SK-MEL-5 (cell line): ENCODE measurements around the gene SLC6A3. TPM values are rescaled to one million over a fixed set of nuclear protein-coding genes. Genes with fewer than 3 reads are reported as not detected.
"Not testable (repeated sequence)": the region's sequence is repeated elsewhere in the genome, so short reads cannot be mapped to it uniquely, and the experiment has no call there.

ENCODE experiments used
- DNase-seq: peaks from one replicate; pipeline ENCODE4 v3.0.0-alpha.2; 2016; ENCODE audit warnings: low read depth, low spot score
- in situ Hi-C: cut with HindIII; loops from 2 replicates; pipeline ENCODE4 v1.10.0; 2016; ENCODE audit warnings: low sequenced_read_pairs, high pct_unique_total_duplicates, low pct_unique_long_range_greater_than_20kb
- total RNA-seq: library from RNA; depleted of rRNA; stranded (reverse); fragments of >200 nt; shearing (Covaris generic); gene quantifications from 2 replicates; pipeline ENCODE4 v1.2.3, GENCODE V29; 2014

SLC6A3 gene
- total RNA-seq, 1 experiment from 2014 or later = not detected

- DNase-seq = no peak
- in situ Hi-C loops = no loop called here
These were observed 8.6 kb downstream of the SLC6A3 start for GRCh38 chr5:1436681-1437080.

DNA sequence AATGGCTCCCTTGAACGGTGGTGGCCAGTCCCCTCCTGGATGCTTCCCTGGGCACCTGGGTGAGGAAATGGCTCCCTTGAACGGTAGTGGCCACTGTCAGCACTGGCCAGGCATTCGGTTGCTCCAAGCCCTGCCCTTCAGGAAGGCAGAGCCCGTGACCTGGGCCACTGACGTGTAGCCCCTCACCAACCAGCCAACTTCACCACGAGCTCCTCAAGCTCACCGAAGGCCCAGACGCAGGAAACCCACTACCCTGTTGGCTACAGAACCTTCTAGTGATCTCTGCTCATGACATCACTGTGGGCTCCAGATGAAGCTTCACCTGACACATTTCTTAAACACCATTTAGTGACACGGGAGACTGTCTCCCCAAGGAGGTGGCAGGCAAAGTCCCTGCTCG, 9.2 kb downstream of the SLC6A3 start:
- no peak for DNase-seq
- in situ Hi-C loops = no loop called here

DNA sequence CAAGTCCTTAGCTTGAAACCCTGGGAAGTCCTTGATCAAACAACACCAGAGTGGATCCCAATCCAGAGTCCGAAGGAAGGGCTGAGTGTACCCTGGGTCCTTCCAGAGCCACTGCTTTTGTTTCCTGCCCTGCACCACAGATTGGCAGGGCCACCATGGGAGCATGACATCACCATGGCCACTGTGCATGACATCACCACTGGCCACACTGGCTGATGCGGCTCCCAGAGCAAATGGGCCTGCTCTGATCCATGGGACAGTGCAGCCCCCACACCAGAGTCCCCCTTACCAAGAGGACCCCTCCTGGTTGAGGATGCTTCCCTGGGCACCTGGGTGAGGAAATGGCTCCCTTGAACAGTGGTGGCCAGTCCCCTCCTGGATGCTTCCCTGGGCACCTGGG, 9.9 kb downstream of the SLC6A3 start:
- DNase-seq = no peak
- in situ Hi-C loops = no loop called here

- in situ Hi-C loops = no loop called here
- no peak for DNase-seq
These were observed 12.9 kb downstream of the SLC6A3 start for GRCh38 chr5:1432296-1432695.

GRCh38 chr5:1431896-1432295, 13.3 kb downstream of the SLC6A3 start:
- no peak for DNase-seq
- in situ Hi-C loops = no loop called here

GRCh38 chr5:1431021-1431811, 14.0 kb downstream of the SLC6A3 start:
- DNase-seq = no peak
- in situ Hi-C loops = no loop called here

DNA sequence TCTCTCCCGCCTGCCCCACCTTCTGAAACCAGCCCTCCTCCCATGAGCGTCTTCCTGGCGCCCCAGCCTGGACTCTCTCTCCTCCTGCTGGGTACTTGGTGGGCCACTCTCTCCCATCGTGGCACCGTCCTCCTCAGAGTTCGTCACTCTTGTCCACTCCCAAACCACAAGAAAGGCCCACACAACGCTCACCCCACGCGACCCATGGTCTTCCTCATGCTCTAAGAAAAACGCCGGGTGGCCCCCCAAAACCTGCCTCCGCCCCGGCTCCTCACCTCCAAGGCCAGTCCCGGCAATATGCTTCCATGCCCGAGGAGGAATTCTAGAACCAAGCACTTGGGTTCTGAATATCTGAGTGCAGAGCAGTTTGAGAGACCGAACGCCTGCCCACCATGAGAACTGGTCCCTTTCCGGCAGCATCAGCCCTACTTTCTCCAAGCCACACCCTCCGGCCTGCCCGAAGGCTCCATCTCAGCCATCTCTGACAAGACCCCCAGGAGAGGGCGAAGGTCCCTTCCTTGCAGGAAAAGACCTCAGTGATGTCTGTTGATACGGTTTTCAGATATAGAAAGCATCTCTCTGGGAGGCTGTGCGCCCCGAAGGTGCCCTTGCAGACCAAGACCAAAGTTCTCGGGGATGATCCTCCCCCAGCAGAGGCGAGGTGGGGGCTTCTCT, 15.0 kb downstream of the SLC6A3 start:
- in situ Hi-C loops = no loop called here
- no peak for DNase-seq

DNA sequence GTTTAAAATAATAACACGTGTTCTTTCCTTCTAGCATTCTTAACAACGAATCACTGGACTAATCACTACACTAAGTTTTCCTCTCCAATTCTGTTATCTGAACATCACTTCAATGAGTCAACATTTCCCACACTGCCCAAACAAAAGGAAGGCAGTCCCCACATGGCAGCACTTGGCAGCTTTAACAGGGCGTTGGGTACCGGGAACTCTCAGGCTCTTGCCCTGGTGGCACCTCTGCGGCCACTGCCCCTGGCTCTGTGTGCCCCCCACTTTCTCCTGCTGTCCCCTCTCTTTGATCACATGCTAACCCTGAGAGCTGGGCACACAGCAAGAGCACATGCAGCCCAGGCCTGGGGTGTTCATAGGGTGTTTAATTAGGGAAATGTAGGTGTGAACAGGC, 15.7 kb downstream of the SLC6A3 start:
- DNase-seq = no peak
- in situ Hi-C loops = no loop called here

DNA sequence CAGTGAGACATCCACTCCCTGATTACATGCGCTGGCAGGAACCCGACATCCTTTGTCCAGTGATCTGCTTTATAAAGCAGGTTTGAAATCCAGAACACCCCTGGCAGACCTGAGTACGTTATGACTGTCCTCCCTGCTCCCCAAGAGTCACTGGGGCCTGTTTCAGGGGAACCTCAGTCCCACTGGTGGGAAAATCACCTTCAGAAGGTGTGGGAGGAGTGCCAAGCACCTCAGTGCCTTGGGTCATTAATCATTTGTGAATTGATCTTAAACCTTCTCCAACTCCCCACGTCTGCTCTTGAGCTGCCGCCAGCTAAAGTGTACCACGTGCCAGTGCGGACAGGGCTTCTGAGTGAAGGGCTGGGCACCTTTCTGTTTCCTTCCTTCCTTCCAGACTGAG, 16.2 kb downstream of the SLC6A3 start:
- no peak for DNase-seq
- in situ Hi-C loops = no loop called here

- DNase-seq = no peak
- in situ Hi-C loops = no loop called here
These were observed 17.1 kb downstream of the SLC6A3 start for GRCh38 chr5:1428107-1428506.

- in situ Hi-C loops = no loop called here
- DNase-seq = no peak
These were observed 20.5 kb downstream of the SLC6A3 start for GRCh38 chr5:1424716-1425115.

GRCh38 chr5:1423901-1424603, 21.2 kb downstream of the SLC6A3 start:
- DNase-seq = no peak
- in situ Hi-C loops = no loop called here

DNA sequence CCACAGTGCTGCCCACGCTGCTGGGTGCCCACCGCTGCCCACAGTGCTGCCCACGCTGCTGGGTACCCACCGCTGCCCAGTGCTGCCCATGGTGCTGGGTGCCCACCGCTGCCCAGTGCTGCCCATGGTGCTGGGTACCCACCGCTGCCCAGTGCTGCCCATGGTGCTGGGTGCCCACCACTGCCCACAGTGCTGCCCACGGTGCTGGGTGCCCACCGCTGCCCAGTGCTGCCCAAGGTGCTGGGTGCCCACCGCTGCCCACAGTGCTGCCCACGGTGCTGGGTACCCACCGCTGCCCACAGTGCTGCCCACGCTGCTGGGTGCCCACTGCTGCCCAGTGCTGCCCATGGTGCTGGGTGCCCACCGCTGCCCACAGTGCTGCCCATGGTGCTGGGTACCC, 22.7 kb downstream of the SLC6A3 start:
- in situ Hi-C loops = not testable (repeated sequence)

GRCh38 chr5:1421521-1422341, 23.5 kb downstream of the SLC6A3 start:
- in situ Hi-C loops = no loop called here
- no peak for DNase-seq

More for the DNA sequence above, 22.7 kb downstream of the SLC6A3 start:
- not testable (repeated sequence) for DNase-seq

DNA sequence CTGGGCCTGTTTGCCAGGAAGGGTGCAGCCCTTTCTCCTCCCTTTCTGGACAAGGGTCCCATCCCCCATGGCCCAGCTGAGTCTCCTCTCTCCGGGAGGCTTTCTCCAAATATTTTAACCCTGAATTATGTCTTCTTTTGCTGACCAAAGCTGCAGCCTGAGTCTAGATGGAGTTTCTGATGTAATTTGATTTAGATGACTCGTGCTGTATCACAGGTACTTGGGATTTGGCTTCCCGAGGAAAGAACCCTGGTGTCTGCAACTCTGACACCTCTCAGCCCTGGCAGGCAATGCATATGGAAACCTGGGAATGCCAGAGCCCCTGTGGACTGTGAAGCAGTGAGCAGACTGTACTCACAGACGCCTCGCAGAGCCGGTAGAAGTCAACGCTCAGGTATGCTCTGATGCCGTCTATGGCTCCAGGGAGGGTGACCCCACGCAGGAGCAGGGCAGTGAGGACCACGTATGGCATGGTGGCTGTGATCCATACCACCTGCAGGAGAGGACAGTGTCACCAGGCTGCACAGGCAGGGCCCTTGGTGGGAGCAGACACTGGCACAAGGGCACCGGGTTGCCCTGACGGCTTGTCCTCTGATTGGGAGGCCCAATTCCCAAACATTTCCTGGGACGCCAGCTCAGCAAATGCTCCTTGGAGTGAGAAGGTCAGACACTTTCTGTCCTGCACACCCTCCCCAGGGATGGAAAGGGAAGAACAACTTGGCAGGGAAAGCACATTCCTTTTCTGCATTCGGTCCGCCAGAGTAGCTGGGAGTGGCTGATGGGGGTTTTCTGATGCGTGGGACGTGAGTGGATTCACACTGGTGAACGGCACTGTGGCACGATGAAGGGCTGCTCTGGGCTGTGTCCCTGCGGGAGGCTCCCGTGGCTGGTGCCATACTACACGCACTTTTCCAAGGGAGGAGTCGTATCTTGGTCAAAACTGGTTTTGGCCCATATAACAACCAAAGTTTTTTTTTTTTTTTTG, 24.7 kb downstream of the SLC6A3 start:
- in situ Hi-C loops = no loop called here
- DNase-seq = no peak

DNA sequence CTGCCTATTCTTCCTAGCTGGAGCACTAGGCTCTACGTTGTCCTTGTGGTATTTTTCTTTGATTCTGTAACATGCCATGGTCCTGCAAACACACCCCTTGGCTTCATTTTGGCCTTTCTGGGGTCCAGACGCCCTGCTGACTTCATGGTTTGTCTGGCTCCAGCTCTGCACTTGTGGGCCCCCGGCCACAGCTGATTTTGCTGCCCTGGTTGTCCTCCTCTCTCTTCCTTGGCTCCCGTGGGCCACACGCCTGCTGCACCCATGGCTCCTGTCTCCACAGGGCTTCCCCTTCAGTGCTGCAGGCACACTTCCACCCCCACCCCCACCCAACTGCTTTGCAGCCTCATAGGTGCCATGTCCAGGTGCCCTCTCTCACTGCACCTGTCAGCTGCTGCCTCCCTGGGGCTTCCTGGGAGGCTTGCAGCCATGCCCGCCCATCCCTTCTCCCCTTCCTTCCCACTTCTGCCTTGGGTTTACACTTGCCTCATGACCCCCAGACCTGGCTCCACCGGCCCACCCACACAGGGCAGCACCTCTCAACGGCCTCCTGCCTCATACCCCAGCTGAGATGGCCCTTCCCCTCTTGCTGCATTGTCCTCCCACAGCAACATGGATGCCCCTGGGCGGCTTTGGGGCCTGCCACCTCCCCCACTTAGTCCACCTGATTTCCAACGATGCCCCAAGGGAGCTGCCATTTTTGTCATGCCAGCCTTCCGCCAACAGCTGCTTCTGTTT, 25.6 kb downstream of the SLC6A3 start:
- no peak for DNase-seq
- in situ Hi-C loops = no loop called here
